Stimulated activated CD4-positive, alpha-beta T cell treated with anti-CD3 and anti-CD28 coated beads, Interleukin-2, amount 100 ng/mL, for 48 hours (primary cell): ENCODE data around the gene FAM210A.

Experiments used
- DNase-seq, 2 donors: peaks; one replicate each; pipeline ENCODE4 v3.0.0-alpha.2; 2020

The FAM210A gene

GRCh38 chr18:13643261-13643751 is 83.1 kb downstream of the FAM210A start:
- no peak for DNase-seq

GRCh38 chr18:13642440-13642827 is 83.9 kb downstream of the FAM210A start:
- DNase-seq, result no peak

- DNase-seq, result no peak
Observed at GRCh38 chr18:13641551-13642439, 84.6 kb downstream of the FAM210A start.

- no peak for DNase-seq
Observed at GRCh38 chr18:13640266-13640860, 86.0 kb downstream of the FAM210A start.

DNA sequence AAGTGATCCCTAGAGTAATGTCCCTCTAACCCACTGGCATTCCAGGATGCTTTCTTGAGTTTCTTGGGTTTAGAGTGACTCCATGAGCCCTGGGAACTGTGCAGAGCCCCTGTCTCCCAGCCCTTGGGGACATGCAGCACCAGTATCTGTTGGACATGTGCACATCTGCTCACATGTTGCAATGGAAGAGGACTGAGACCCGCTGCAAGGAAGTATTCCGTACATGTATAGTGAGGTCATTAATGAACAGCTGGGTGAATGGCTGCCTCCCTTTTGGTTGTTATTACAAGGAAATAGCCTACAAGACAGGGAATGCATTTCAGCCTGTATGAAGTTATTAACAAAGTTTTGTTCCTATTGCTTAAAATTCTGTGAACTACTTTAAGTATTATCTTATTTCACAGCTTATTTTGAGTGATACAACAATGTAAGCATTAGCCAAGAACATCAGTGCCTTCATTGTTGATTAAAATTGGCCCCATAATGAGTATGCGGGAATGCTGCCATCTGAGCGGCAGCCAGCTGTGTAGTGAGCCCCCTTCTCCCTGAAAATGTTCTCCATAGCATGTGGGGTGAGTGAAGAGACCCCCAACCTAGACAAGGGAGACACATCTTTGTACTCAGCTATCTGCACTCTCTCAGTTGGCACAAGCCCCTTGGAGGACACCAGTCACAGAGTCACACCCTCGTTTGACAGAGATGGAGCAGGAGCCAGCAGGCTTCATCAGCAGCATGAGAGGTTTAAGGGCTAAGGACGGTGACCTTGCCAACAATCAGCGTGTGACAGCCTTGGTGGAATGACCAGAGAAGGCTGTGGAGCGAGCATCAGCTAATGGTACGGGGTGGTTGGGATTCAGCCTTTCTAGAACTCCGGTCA is 87.4 kb downstream of the FAM210A start:
- DNase-seq, result no peak

DNA sequence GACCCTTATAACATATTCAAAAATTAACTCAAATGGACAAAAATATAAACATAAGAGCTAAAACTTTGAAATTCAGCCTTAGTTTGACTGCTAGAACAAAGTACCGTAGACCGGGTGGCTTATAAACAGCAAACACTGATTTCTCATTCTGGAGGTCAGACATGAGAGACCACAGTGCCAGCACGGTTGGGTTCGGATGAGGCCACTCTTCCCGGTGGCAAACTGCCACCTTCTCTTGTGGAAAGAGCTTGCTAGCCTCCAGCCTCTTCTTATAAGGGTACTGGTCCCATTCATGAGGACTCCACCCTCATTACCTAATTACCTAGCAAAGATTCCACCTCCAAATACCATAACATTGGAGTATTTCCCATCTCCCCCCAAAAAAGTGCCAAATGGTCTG is 91.3 kb downstream of the FAM210A start:
- no peak for DNase-seq

- DNase-seq, result no peak
Observed at GRCh38 chr18:13633700-13634099, 92.7 kb downstream of the FAM210A start.

DNA sequence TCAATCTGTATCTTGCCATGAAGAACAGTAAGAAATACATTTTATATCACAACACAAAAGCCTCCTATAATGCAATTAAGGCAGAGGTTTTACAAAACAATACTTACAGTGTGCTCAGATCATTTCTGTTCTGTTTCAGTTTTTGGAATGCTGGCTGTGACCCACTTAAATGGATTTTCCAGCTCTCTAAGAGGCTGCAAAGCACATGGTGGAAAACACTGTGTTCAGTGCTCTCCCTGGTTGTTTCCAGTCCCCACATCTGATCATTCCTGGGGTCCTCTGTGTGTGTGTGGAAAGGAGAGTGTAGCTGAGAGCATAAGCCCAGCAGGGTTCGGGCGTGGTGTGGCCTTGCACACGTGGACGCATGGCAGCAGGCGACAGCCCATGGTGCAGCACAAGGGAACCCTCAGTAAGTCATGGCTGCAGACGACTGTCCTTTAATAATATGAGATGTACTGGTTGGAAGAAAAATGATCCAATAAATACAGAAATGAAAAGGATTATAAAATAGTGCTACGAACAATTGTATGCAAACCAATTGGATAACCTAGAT is 95.6 kb downstream of the FAM210A start:
- no peak for DNase-seq

GRCh38 chr18:13629841-13630715 is 96.3 kb downstream of the FAM210A start:
- DNase-seq, result no peak

- DNase-seq, result no peak
Observed at GRCh38 chr18:13628211-13628610, 98.1 kb downstream of the FAM210A start.

GRCh38 chr18:13627639-13628038 is 98.7 kb downstream of the FAM210A start:
- no peak for DNase-seq

- DNase-seq, result no peak
Observed at GRCh38 chr18:13626544-13626908, 99.8 kb downstream of the FAM210A start.

GRCh38 chr18:13625843-13626543 is 100.4 kb downstream of the FAM210A start:
- DNase-seq, result no peak

DNA sequence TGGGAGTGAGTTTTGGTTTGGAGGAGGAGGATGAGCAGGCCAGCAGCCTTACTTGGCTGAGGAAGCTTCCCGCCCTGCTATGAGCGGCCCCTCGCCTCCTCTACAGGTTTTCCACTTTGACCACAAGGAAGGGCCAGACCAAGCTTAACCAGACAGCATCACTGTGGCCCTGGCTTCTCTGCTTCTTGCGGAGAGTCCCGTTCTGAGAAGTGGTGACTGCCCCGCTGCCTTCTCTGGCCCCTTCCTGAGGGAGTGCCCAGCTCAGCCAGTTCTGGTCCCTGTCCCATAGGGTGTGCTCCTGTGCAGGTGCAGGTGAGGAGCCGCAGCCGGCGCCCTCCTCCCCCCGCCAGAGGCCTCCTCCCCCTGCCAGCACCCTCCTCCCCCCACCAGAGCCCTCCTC is 101.0 kb downstream of the FAM210A start:
- no peak for DNase-seq

GRCh38 chr18:13624563-13625237 is 101.7 kb downstream of the FAM210A start:
- no peak for DNase-seq

GRCh38 chr18:13623871-13624270 is 102.5 kb downstream of the FAM210A start:
- no peak for DNase-seq

DNA sequence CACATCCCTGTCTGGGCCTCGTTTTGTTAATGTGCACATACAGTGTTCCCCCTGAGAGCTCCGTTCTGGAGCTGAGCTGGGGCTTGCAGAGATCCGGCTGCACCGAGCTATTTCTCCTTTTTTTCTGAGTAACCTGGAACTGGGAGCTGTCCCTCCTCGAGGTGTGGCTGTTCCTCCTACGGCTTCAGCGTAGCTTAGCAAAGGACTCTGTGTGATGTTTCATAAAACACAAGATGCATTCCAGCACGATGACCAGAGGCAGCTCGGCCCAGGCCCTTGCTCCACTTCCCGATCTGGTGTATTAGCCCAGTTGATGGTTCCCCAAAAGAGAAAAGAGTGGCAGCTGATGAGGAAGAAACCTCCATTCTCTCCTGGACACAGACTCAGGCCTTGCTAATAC is 103.0 kb downstream of the FAM210A start:
- DNase-seq, result no peak

DNA sequence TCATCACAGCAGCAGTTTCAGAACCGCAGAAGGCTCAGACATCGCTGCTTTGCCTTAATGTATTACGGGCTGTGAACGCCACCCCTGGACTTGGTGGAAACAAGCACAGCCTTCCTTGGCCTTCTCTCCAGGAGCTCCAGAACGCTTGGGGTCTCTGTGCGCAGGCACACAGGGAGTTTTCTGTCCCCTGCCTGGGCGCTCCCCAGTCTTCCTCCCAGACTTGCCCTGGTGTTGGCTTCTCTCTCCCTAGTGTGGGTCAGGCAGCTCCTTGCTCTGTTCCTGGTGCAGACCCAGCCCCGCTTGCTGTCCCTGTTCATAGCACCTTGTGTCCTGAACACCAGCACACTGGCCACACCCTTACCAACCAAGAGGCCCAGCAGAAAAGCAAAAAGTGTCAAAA is 103.6 kb downstream of the FAM210A start:
- DNase-seq, result no peak

GRCh38 chr18:13621886-13622619 is 104.3 kb downstream of the FAM210A start:
- DNase-seq, result no peak

DNA sequence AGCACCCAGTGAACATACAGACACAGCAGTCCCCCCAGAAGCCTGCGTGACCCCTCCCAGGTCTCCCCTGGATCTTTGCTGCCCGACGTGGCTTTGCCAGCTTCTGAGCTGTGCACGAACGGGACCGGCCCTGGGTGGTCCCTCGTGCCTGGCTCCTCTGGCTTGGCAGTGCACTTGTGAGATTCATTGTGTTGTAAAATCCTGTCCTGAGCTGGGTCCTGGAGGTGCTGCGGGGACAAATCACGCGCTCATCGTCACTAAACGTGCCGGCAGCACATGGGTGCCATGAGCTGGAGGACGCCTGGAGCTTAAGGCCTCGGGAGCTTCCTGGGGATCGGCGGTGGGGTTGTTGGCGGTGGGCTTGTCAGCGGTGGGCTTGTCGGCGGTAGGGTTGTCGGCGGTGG is 104.9 kb downstream of the FAM210A start:
- no peak for DNase-seq
